GM12878 (cell line): ENCODE results near the gene MYO1H.

Source experiments
- BCLAF1 ChIP-seq: fragments of 450-650 bp; IDR thresholded peaks from 2 replicates; pipeline ENCODE4 v1.6.1; 2017; ENCODE audit warnings: antibody characterized with exemption, mild to moderate bottlenecking, moderate library complexity
- CHD2 ChIP-seq: IDR thresholded peaks from 2 replicates; pipeline ENCODE4 v1.6.1; 2011; ENCODE audit warnings: low read depth, low read length, improper control_type of control experiment, borderline replicate concordance
- CTCF ChIP-seq, 3 experiments: IDR thresholded peaks in 2 of 3; conservative IDR thresholded peaks in 1 of 3; 2 replicates each; pipeline ENCODE4 v1.5.1; 2011; ENCODE audit warnings: low read depth in 3 of 3, low read length in 3 of 3, mild to moderate bottlenecking in 3 of 3, control low read depth in 2 of 3, moderate library complexity in 2 of 3, inconsistent platforms in 1 of 3, mixed read lengths in 1 of 3; ENCODE audit not compliant: control insufficient read depth in 2 of 3, insufficient read depth in 1 of 3; ENCODE audit errors: extremely low read depth in 1 of 3
- ELK1 ChIP-seq: IDR thresholded peaks from 2 replicates; pipeline ENCODE4 v1.6.1; 2012; ENCODE audit warnings: low read depth, low read length, improper control_type of control experiment
- EP300 ChIP-seq, 2 experiments: fragments of 150-350 bp in 1 of 2; IDR thresholded peaks; 2 replicates each; pipeline ENCODE4 v1.6.1; 2011 to 2012; ENCODE audit warnings: low read depth in 2 of 2, low read length in 2 of 2, borderline replicate concordance in 1 of 2, improper control_type of control experiment in 1 of 2, inconsistent platforms in 1 of 2; ENCODE audit not compliant: control insufficient read depth in 1 of 2
- IRF3 ChIP-seq: fragments of 450-650 bp; IDR thresholded peaks from 2 replicates; pipeline ENCODE4 v1.6.1; 2014; ENCODE audit warnings: mild to moderate bottlenecking
- POLR2A ChIP-seq: IDR thresholded peaks from 2 replicates; pipeline ENCODE4 v1.6.1; 2011; ENCODE audit warnings: low read depth, mild to moderate bottlenecking, low read length
- POU2F2 ChIP-seq: IDR thresholded peaks from 3 replicates; pipeline ENCODE4 v1.6.1; 2011; ENCODE audit warnings: low read depth, mild to moderate bottlenecking, low read length, borderline replicate concordance
- REST ChIP-seq: IDR thresholded peaks from 2 replicates; pipeline ENCODE4 v1.6.1; 2012; ENCODE audit warnings: mild to moderate bottlenecking, low read depth, low read length
- SMARCA5 ChIP-seq: fragments of 450-650 bp; IDR thresholded peaks from 2 replicates; pipeline ENCODE4 v1.6.1; 2017; ENCODE audit warnings: mild to moderate bottlenecking
- SMC3 ChIP-seq: IDR thresholded peaks from 2 replicates; pipeline ENCODE4 v1.6.1; 2011; ENCODE audit warnings: low read length, improper control_type of control experiment, borderline replicate concordance
- TAF1 ChIP-seq: IDR thresholded peaks from 2 replicates; pipeline ENCODE4 v1.6.1; 2011; ENCODE audit warnings: mild to moderate bottlenecking, low read depth, low read length, borderline replicate concordance
- ZBED1 ChIP-seq: IDR thresholded peaks from 2 replicates; pipeline ENCODE4 v1.6.1; 2016; ENCODE audit warnings: borderline replicate concordance
- ZNF384 ChIP-seq: IDR thresholded peaks from 2 replicates; pipeline ENCODE4 v1.6.1; 2012; ENCODE audit warnings: low read depth, mild to moderate bottlenecking, low read length, improper control_type of control experiment, borderline replicate concordance

- TF ChIP-seq BCLAF1, result no peak
- no peak for TF ChIP-seq EP300 (IDR thresholded peaks at IDR 0.05; ENCODE audit: borderline replicate concordance in 1 of 2, control insufficient read depth in 1 of 2, low read depth in 2 of 2, low read length in 2 of 2)
- TF ChIP-seq TAF1, result no peak
- TF ChIP-seq REST, result no peak
- TF ChIP-seq SMARCA5, result no peak
- TF ChIP-seq CHD2, result no peak
- no peak for TF ChIP-seq CTCF (IDR thresholded peaks at IDR 0.05 in 2 of 3, conservative IDR thresholded peaks at IDR 0.05 in 1 of 3; ENCODE audit: control insufficient read depth in 2 of 3, extremely low read depth in 1 of 3, insufficient read depth in 1 of 3, low read depth in 3 of 3, low read length in 3 of 3)
- TF ChIP-seq ELK1, result no peak
- no peak for TF ChIP-seq POU2F2
- TF ChIP-seq ZNF384, result no peak
- TF ChIP-seq SMC3, result no peak
- TF ChIP-seq IRF3, result no peak
- no peak for TF ChIP-seq ZBED1
- no peak for TF ChIP-seq POLR2A
Measured at GRCh38 chr12:109421355-109422087, 73.8 kb downstream of the MYO1H start.
